ENCODE data around the gene SPTBN1. TPM values are rescaled to one million over a fixed set of nuclear protein-coding genes. Genes with fewer than 3 reads are reported as not detected.
A peak's percentile ranks its signal among the peaks of the same experiment; 100 is the strongest.

Gene SPTBN1
- total and polyA plus RNA-seq, 2 of the 13 experiments (the other 11 are each of a cell fraction or from before 2014, with no cell fraction given) = 123 to 299 TPM

- TF ChIP-seq ZBTB39 (CRISPR knock-in tag; IDR thresholded peaks at IDR 0.05) (0 out of 2 replicates have a peak, but pooled peaks have one; percentile 23), ARID4A (CRISPR knock-in tag; IDR thresholded peaks at IDR 0.05; ENCODE audit: borderline replicate concordance) (peak; percentile 42; the same call in 1 of the 2 replicates), REST (IDR thresholded peaks at IDR 0.05; ENCODE audit: borderline replicate concordance in 1 of 2, low read depth in 1 of 2, low read length in 2 of 2) (peak in 1 of 2 experiments; percentile 8; a peak in 1 of 4 replicates), KAT8 (CRISPR knock-in tag; IDR thresholded peaks at IDR 0.05) (peak; percentile 40), HHEX (CRISPR knock-in tag; IDR thresholded peaks at IDR 0.05) (no peak), SRY (CRISPR knock-in tag; IDR thresholded peaks at IDR 0.05) (no peak), POLR2AphosphoS2 (IDR thresholded peaks at IDR 0.05; ENCODE audit: low read depth, low read length) (0 out of 2 replicates have a peak, but pooled peaks have one; percentile 53), GABPB1 (CRISPR knock-in tag; IDR thresholded peaks at IDR 0.05) (peak; percentile 47; the same call in 1 of the 2 replicates), TIGD3 (CRISPR knock-in tag; IDR thresholded peaks at IDR 0.05; ENCODE audit: borderline replicate concordance) (0 out of 2 replicates have a peak, but pooled peaks have one; percentile 27), THAP8 (CRISPR knock-in tag; IDR thresholded peaks at IDR 0.05; ENCODE audit: borderline replicate concordance) (no peak), ZNF367 (CRISPR knock-in tag; IDR thresholded peaks at IDR 0.05; ENCODE audit: borderline replicate concordance) (0 out of 2 replicates have a peak, but pooled peaks have one; percentile 23), THAP9 (CRISPR knock-in tag; IDR thresholded peaks at IDR 0.05; ENCODE audit: borderline replicate concordance) (0 out of 2 replicates have a peak, but pooled peaks have one; percentile 51)
Observed at GRCh38 chr2:54555318-54555837, 99.3 kb downstream of the SPTBN1 start (continued).
